ENCODE results near the gene TRIM32.

- TF ChIP-seq CTCF (IDR thresholded peaks at IDR 0.05) (no peak), POLR2A (IDR thresholded peaks at IDR 0.05; ENCODE audit: low read depth) (no peak), POLR2AphosphoS5 (IDR thresholded peaks at IDR 0.05) (no peak)
These were observed 54.6 kb downstream of the TRIM32 start for GRCh38 chr9:116741742-116742141.

All from esophagus muscularis mucosa (tissue), 3 donors.